HG03139 (cell line): Measurements from ENCODE around the gene NRSN2.

Source experiments
- ATAC-seq: cut with Tn5 transposase; IDR thresholded peaks from one replicate; pipeline ENCODE4 v1.9.1; 2021; ENCODE audit not compliant: unreplicated experiment

Gene NRSN2

GRCh38 chr20:346640-347316 is at the start of gene NRSN2:
Gene NRSN2, plus strand, starts transcription at chr20:347111. Its CDS starts 2,533 bp downstream, at chr20:349644.
- ATAC-seq: no peak

- ATAC-seq: peak; percentile 21
These were observed 48.8 kb upstream of the NRSN2 start for GRCh38 chr20:297925-298775.

GRCh38 chr20:298776-299391 is 48.0 kb upstream of the NRSN2 start:
- no peak for ATAC-seq

GRCh38 chr20:300345-300990 is 46.4 kb upstream of the NRSN2 start:
- ATAC-seq: no peak

- no peak for ATAC-seq
These were observed 44.7 kb upstream of the NRSN2 start for GRCh38 chr20:301886-302848.

- ATAC-seq: no peak
These were observed 41.2 kb upstream of the NRSN2 start for GRCh38 chr20:305745-306144.

- ATAC-seq: no peak
These were observed 38.4 kb upstream of the NRSN2 start for GRCh38 chr20:308427-309038.

- ATAC-seq: no peak
These were observed 37.5 kb upstream of the NRSN2 start for GRCh38 chr20:309306-309840.

GRCh38 chr20:309841-310644 is 36.9 kb upstream of the NRSN2 start:
- ATAC-seq: peak; percentile 96

- ATAC-seq: no peak
These were observed 36.3 kb upstream of the NRSN2 start for GRCh38 chr20:310645-311044.

- no peak for ATAC-seq
These were observed 35.3 kb upstream of the NRSN2 start for GRCh38 chr20:311609-312008.

GRCh38 chr20:312067-312466 is 34.8 kb upstream of the NRSN2 start:
- no peak for ATAC-seq

- ATAC-seq: no peak
These were observed 34.0 kb upstream of the NRSN2 start for GRCh38 chr20:312866-313265.

- no peak for ATAC-seq
These were observed 33.5 kb upstream of the NRSN2 start for GRCh38 chr20:313402-313801.

- ATAC-seq: no peak
These were observed 33.0 kb upstream of the NRSN2 start for GRCh38 chr20:313948-314347.

GRCh38 chr20:316316-317068 is 30.4 kb upstream of the NRSN2 start:
- ATAC-seq: no peak

GRCh38 chr20:324177-325044 is 22.5 kb upstream of the NRSN2 start:
- peak; percentile 44 for ATAC-seq
